ENCODE measurements around the gene FYN. TPM values are rescaled to one million over a fixed set of nuclear protein-coding genes. Genes with fewer than 3 reads are reported as not detected.

FYN gene
- total and polyA plus RNA-seq, 2 of the 4 experiments (the other 2 are of a cell fraction) = 30.8 to 36.4 TPM

DNA sequence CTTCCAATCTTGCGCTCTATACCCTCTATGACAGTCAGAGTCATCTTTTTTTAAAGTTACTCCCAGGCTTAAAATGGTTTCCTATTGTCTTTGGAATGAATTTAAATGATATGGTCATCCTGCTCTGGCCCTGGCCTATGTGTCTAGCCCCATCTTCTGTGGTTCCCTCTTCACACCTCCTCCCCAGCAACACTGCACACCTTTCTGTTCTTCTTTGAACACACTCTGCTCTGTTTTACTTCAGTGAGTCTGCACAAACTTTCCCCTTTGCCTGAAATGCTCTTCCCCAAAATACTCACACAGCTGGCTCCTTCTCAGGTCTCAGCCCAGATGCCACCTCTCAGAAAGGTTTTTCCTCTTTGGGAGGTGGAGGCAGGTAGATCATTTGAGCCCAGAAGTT lies 132.7 kb downstream of the FYN start:
- H3K9me1 ChIP-seq (ENCODE audit: insufficient read depth, low read length) = peaks cover 17% of the 10 kb centered on the region
- no peak overlapping the region for H4K5ac ChIP-seq (ENCODE audit: low read depth, low read length)
- no peak overlapping the region for H2AK9ac ChIP-seq (replicated peaks; ENCODE audit: low read depth, low read length, poor library complexity)
- no peak overlapping the region for H3K9ac ChIP-seq (ENCODE audit: low read depth, low read length)
- no peak overlapping the region for H2BK20ac ChIP-seq (ENCODE audit: low read depth, low read length)
- DNase-seq = no peak
- TF ChIP-seq RAD21 (IDR thresholded peaks at IDR 0.05; ENCODE audit: low read length) = no peak
- TF ChIP-seq MAFK (IDR thresholded peaks at IDR 0.05; ENCODE audit: low read depth, low read length) = no peak
- no peak for TF ChIP-seq NFE2L2 (IDR thresholded peaks at IDR 0.05; ENCODE audit: low read depth, low read length)
- no peak for TF ChIP-seq FOS (IDR thresholded peaks at IDR 0.05; ENCODE audit: low read depth, low read length)
- TF ChIP-seq POLR2A (IDR thresholded peaks at IDR 0.05; ENCODE audit: low read depth, low read length) = no peak
- TF ChIP-seq, protein P1, sequence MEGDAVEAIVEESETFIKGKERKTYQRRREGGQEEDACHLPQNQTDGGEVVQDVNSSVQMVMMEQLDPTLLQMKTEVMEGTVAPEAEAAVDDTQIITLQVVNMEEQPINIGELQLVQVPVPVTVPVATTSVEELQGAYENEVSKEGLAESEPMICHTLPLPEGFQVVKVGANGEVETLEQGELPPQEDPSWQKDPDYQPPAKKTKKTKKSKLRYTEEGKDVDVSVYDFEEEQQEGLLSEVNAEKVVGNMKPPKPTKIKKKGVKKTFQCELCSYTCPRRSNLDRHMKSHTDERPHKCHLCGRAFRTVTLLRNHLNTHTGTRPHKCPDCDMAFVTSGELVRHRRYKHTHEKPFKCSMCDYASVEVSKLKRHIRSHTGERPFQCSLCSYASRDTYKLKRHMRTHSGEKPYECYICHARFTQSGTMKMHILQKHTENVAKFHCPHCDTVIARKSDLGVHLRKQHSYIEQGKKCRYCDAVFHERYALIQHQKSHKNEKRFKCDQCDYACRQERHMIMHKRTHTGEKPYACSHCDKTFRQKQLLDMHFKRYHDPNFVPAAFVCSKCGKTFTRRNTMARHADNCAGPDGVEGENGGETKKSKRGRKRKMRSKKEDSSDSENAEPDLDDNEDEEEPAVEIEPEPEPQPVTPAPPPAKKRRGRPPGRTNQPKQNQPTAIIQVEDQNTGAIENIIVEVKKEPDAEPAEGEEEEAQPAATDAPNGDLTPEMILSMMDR (conservative IDR thresholded peaks at IDR 0.05; ENCODE audit: low read depth, low read length) = no peak
- no peak for TF ChIP-seq BHLHE40 (IDR thresholded peaks at IDR 0.05; ENCODE audit: low read depth, low read length)
- no peak overlapping the region for H3K23ac ChIP-seq (ENCODE audit: low read depth, low read length)
- no peaks in the 10 kb centered on the region for H3K27me3 ChIP-seq (ENCODE audit: control insufficient read depth, insufficient read depth, low read length)
- dilution Hi-C loops (cut with HindIII; ENCODE audit: low sequenced_read_pairs, unreplicated experiment) (no loop called here), in situ Hi-C loops (cut with MboI; ENCODE audit: low sequenced_read_pairs) (no loop called here), intact Hi-C loops (cut with micrococcal nuclease) (no loop called here)
- no CpG with 5 or more reads among the region's 1 CpG for WGBS, 2 experiments (ENCODE audit: extremely low coverage in 2 of 2, insufficient read length in 1 of 2)
- ChIA-PET POLR2A (ENCODE audit: unreplicated experiment) (no interaction called here), CTCF (no interaction called here)
- no peaks in the 10 kb centered on the region for H3K9me3 ChIP-seq (ENCODE audit: control insufficient read depth, insufficient read depth, low read length)
- no peak overlapping the region for H2BK15ac ChIP-seq (ENCODE audit: low read depth, low read length)
- no peak overlapping the region for H3K4me2 ChIP-seq (ENCODE audit: low read depth, low read length)
- no peak overlapping the region for H3K56ac ChIP-seq (ENCODE audit: extremely low read depth, insufficient read depth, low read length)
- H4K20me1 ChIP-seq (ENCODE audit: insufficient read depth, low read length) = no peaks in the 10 kb centered on the region; the same call in 1 of the 2 replicates
- H4K8ac ChIP-seq (ENCODE audit: low read depth in 2 of 2, low read length in 2 of 2) = no peak overlapping the region
- ATAC-seq (ENCODE audit: low read depth) = no peak
- no peaks in the 10 kb centered on the region for H3K36me3 ChIP-seq (ENCODE audit: control insufficient read depth, insufficient read depth, low read length)
- no peak overlapping the region for H3K27ac ChIP-seq (ENCODE audit: insufficient read depth, low read length)
- BruUV-seq (replicated peaks) = no TSS peak
- H3K4me3 ChIP-seq (ENCODE audit: insufficient read depth, low read depth, low read length) = no peak overlapping the region
- H3K4ac ChIP-seq (ENCODE audit: low read depth, low read length) = no peak overlapping the region
- no peak overlapping the region for H3K18ac ChIP-seq (ENCODE audit: low read depth, low read length)
- H3K79me1 ChIP-seq (ENCODE audit: low read depth in 1 of 2, low read length in 2 of 2) = peaks cover 4 to 17% of the 10 kb centered on the region in 2 experiments; a peak in 3 of 4 replicates
- no peak overlapping the region for H2BK120ac ChIP-seq (ENCODE audit: low read depth, low read length)
- H4K91ac ChIP-seq (ENCODE audit: insufficient read depth, low read depth, low read length) = no peak overlapping the region
- peaks cover 13% of the 10 kb centered on the region for H3K4me1 ChIP-seq (ENCODE audit: control insufficient read depth, insufficient read depth, low read length)
- no peak overlapping the region for H2AFZ ChIP-seq (replicated peaks; ENCODE audit: low read length, poor library complexity)
- H2BK5ac ChIP-seq (ENCODE audit: low read depth, low read length, poor library complexity, severe bottlenecking) = no peak overlapping the region
- H3K14ac ChIP-seq (replicated peaks; ENCODE audit: low read depth, low read length) = no peak overlapping the region
- H2AK5ac ChIP-seq (ENCODE audit: low read depth, low read length) = no peak overlapping the region

All from IMR-90 (cell line).